Measurements from ENCODE around the gene GRID2.

DNA sequence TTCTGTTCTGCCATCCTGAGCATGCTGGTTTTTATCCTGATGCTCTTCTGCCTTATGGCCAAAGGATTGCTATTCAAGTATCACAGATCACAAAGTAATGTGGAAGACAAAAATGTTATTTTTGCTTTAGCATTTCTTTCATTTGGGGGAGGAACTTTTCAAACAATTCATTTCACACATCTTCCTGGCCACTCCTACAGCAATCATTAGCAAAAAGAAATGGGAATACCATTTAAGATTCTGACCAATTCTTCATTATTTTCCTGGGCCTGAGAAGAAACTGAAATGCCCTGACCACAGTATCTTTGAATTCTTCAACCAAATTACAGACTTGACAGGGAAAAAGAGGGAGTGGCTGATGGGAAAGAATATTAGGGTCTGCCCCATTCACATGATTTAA, 38.0 kb upstream of the GRID2 start:
- TF ChIP-seq CTCF (IDR thresholded peaks at IDR 0.05) (no peak), ZFX (IDR thresholded peaks at IDR 0.05; ENCODE audit: borderline replicate concordance) (no peak)
